SK-N-SH treated with all-trans-retinoic acid at 6 μM for 48 hours (cell line): ENCODE data around the gene MMP24OS.

Experiments
- RARB ChIP-seq: fragments of 250-450 bp; sonication (Bioruptor Pico); IDR thresholded peaks from 2 replicates; pipeline ENCODE4 v1.8.0; 2021; ENCODE audit warnings: mild to moderate bottlenecking, moderate library complexity
- SNAI2 ChIP-seq: fragments of 250-450 bp; sonication (Bioruptor Pico); IDR thresholded peaks from 2 replicates; pipeline ENCODE4 v1.5.0; 2020; ENCODE audit warnings: mild to moderate bottlenecking, moderate library complexity
- ZNF8 ChIP-seq: fragments of 450-650 bp; formaldehyde crosslinking; IDR thresholded peaks from 2 replicates; pipeline ENCODE4 v1.5.0; 2020; ENCODE audit warnings: mild to moderate bottlenecking, moderate library complexity

- TF ChIP-seq ZNF8 (CRISPR knock-in tag) (no peak), SNAI2 (CRISPR knock-in tag) (no peak), RARB (no peak)
These were observed 42.6 kb upstream of the MMP24OS start for GRCh38 chr20:35320396-35321126.
